T1000 (cell line): ENCODE results near the gene ANKRD23.

ENCODE experiments used
- DNase-seq: peaks from one replicate; lab custom pipeline; 2025; ENCODE audit warnings: mixed read lengths; lab: John Stamatoyannopoulos, UW

Gene ANKRD23

DNA sequence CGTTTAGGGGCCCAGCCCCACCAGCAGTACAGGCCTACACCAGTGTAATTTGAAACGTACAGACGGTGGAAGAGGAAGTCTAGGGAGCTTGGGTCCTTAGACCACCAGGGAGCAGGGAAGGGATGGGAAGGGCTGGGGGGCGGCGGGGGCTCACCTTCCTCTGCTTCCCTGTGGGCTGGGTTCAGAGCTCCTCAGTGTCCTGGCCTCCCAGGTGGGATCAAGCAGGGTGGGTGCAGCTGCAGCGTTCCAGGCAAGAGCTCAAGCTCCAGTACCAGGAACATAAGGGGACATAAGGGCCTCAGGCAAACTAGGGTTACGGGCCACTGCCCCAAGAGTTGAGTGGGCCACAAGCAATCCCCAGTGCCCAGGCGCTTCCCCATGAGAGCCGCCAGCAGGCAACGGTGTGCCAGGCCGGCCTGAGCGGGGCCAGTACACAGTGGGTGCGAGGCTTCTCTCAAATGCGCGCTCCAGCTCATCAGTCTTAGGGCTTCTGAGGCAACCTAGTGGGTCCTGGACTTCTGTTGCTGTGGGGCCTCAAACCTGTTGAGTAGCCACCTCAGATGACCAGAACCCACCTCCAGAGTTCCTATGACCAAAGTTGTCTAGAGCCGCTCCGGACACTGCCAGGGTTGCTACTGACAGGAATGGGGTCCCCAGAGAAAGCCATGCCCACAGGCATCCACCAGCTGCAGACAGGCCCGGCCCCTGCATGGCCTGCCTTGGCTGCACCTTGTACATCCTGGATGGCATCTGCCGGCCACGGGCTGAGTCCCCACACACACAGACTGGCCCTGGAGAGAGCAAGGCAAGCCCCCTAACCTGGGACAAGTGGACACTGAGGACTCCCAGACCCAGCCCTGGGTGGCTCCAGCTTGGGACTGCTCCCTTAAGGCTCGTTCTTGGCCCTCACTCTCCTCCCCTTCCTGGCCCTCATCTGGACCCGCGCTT lies 5.2 kb downstream of the ANKRD23 start:
- DNase-seq = no peak

DNA sequence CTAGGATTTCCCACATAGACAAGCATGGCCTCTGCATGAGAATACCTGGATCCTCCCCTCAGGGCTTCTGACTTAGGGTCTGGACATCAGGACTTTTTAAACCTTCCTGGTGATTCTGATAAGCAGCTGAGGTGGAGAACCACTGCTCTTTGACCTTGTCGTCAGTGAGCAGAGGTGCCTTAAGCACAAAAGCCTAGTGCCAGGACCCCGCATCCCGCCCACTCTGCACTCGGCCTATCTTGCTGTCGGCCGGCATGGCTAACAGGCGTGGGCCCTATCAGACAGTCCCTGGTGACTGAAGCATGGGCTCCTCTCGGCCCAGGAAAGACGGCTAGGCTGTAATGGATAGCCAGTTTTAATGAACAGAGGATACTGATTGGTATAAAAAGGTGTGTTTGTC lies 6.2 kb downstream of the ANKRD23 start:
- DNase-seq = no peak

DNA sequence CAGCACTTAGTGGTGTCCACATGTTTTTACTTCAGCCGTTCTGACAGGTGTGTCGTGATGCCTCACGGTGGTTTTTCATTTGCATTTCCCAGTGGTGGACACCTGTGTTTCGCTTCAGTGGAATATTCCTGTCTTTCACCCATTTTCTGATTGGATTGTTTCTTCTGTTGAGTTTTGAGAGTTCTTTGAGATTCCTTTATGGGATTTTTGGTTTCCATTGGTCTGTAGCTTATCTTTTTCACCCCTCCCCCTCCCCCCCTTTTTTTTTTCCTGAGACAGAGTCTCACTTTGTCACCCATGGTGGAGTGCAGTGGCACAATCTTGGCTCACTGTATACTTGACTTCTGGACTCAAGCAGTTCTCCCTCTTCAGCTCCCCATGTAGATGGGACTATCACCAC lies 8.0 kb downstream of the ANKRD23 start:
- DNase-seq = no peak

DNA sequence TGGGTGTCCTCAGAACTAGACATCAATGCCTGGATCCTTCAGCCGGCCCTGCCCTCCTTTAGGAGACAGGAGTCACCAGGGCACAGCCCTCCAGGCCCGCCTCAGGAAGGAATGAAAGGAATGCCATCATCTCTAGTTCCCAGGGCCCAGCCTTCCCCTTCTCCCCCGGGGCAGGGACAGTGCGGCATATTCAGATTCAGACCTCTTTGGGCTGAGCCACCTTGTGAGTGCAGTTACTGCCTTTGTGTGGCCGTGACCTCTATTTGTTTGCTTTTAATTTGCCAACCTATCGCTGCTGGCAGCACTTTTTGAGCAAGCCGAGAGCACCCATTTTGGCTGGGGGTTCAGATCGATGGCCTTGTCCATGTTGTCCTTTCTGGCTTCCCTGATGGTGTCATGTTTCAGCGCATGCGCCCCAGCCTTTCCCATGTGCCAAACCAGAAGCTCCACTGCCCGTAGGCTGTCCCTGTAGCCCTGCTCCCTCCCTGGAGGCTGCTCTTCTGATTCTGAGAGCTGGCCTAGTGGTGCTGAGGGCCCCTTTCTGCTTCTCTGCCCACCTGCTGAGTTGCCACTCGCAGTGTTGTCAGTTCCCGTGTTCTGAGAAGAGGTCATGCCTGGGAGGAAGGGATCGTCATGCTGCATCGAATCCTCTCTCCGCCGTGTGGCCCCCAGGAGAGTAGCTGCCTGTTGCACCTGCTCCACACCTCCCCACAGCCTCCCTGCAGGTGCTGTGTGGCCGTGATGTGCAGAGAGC lies 10.9 kb downstream of the ANKRD23 start:
- no peak for DNase-seq

DNA sequence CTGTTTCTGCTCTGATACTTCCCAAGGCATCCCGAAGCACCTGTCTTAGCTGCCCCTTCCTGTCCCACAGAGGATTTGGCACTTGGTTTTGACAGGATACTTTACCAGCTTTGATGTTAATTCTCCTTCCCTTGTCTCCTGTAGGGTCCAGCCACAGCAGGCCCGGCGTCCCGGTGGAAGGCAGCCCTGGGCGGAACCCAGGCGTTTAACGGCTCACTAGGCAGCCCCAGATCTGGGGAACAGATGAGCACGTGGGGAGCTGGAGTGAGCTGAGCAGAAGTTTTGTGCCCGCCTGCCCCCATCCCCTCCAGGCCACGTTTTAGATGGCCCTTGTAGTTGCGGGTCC lies 11.4 kb downstream of the ANKRD23 start:
- no peak for DNase-seq

DNA sequence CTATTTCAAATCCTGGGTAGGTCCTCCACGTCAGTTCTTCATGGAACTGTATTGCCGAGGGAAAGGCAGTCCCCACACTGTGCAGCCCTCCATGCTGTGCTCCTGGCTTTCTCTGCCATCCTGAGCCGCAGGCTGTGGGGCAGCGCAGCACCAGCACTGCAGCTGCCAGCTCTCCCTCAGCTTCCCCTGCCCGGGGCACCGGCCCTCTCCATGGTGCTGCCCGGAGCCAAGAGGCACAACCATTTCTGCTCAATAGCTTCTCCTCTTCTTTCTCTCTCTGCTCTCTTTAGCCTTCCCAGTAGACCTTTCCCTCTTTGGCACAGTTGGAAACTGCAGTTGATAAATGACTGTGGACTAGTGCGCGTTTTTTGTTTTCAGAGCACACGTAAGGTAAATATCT lies 12.1 kb downstream of the ANKRD23 start:
- no peak for DNase-seq

DNA sequence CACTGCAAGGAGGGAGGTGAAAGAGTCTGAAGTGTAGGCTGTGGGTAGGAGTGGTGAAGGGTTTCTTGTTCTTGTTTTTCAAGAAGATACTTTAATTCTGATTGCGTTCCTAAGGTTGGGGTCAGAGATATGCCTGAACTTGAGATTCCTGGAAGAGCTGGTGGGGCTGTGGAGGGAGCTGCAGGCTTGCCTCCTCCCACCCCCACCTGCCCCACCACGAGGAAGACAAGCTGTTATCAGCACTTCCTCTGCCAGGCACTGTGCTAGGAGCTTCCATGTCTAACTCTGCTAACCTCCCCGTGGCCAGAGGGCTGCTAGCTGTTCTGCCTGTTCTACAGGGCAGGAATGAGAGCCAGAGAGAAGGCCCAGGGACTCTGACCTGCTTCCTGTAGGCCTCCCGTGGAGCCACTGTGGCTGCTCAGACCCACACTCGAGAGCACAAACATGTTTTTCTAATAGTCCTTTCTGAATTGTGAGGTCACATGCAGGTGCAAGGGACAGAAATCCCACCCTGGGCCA lies 13.7 kb downstream of the ANKRD23 start:
- DNase-seq = no peak

DNA sequence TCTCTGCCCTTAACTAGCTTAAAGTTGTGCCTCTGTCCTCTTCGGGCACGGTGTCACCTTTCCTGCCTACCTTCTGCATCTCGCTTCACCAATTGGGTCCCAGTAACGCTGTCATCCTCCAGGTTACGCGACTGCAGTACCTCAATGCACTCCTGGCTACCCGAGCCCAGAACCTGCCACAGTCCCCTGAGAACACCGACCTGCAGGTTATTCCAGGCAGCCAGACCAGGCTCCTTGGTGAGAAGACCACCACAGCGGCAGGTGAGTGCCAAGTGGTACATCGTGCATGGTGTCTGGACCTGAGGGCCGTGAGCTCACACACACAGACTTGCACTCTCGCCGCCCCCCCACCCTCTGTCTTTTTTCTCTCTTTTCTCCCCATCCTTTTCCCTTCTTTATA lies 14.9 kb downstream of the ANKRD23 start:
- no peak for DNase-seq

DNA sequence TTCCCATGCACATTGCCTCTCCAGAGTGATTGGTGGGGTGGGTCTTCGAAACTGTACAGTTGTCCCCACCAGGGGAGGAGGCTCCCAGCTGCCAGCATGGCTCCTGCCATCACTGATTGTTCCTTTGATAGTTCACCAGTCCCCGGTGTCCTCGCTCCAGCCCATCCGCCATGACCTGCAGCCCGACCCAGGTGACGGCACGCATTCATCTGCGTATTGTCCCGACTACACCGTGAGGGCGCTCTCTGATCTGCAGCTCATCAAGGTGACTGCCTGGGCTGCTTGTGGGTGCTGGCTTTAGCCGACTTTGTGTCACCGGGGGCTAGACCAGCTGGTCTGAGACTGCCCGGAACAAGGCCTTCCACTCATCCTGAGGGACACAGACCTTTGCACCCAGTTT lies 15.4 kb downstream of the ANKRD23 start:
- no peak for DNase-seq

DNA sequence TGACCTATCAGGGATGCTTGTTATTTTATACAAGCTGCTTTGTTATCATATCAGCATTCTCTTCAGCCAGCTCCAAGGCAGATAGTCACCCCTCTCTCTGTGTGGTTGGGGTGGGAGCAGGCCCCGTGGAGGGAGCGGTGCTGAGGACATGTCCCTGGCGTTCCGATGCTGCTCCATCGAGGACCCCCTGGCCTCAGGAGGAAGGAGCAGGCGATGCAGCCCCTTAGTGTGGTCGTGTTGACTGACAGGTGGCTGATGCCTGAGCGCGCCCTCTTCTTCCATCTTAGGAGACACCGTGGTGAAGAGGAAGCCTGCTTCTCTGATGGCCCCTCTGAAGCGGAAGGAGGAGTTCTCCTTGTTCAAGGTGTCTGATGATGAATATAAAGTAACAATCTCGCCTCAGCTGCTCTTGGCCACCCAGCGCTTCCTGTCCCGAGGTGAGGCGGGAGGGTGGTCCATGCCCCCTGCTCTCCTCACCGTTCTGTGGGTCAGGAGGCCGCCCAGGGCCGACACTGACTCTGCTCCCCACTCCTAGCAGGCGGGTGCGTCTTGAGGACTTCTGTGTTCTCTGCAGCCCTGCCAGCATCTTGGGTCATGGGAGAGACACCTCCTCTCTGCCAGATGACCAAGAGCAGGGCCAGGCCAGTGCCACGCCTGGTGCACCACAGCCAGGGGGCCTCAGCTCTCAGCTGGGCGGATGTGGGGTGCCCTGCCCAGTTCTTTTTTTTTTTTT lies 17.1 kb downstream of the ANKRD23 start:
- no peak for DNase-seq

DNA sequence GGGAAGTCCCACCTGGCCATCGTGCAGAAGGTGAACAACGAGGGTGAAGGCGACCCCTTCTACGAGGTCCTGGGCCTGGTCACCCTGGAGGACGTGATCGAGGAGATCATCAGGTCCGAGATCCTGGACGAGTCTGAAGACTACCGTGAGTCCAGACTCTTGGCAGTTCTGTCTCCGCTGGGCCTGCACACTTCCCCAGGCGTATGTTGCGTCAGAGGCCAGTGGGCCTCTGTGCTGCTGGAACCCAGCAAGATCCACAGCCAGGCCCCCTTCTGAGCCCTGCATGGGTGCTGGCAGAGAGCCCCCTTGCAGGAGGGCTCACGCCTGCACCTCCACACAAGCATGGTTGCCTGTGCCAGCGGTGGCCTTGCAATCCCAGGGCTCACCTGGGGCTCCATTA lies 18.8 kb downstream of the ANKRD23 start:
- no peak for DNase-seq

DNA sequence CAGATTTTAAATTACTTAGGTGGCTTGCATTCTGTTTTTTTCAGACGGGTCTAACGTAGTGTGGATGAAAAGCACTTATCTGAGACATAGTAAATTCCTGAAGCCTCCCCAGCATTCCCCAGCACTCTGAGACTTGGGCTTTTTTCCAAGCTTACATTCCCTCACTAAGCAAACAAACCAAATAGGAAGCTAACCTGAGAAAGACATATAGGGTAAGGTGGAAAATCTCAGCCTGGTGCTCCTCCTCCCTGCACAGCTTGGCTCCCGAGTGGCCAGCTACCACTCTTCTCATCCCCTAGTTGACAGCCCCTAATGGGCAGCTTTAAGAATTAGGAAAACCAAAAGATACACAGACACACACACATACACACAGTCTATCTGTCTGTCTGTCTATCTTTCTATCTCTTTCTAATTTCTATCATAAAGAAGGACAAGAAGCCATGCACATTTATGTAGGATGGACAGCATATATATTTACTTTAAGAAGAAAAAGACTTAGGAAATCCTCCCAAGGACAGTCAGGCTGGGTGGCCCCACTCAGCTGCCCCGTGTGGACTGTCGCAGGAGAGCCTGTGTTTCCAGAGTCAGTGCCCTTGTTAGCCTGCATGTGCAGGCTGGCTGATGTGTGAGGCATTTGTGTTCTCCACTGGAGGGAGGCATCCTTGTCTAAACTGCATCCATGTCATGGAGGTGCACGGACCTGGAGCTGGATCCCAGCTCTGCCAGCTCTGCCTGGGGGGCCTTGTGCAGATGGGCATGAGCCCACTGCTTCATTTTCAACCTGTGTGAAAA lies 19.5 kb downstream of the ANKRD23 start:
- no peak for DNase-seq

DNA sequence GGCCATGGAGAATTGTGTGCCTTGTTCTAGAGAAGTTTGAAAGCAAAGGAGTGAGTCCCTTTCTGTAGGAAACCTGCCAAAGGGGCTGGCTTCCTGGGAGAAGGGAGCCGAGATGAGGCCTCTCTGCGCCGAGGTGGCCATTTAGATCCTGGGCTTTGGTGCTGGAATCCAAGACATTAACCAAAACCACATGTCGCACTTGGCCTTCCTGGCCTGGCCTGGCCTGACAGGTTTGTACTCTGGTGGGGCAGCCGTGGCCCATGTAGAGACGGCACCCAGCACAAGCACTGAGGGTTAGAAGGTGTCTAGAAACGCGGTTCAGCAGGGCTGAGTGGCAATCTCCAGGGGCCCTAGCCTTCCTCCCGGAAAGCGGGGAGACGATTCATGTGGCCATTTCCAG lies 20.6 kb downstream of the ANKRD23 start:
- no peak for DNase-seq

DNA sequence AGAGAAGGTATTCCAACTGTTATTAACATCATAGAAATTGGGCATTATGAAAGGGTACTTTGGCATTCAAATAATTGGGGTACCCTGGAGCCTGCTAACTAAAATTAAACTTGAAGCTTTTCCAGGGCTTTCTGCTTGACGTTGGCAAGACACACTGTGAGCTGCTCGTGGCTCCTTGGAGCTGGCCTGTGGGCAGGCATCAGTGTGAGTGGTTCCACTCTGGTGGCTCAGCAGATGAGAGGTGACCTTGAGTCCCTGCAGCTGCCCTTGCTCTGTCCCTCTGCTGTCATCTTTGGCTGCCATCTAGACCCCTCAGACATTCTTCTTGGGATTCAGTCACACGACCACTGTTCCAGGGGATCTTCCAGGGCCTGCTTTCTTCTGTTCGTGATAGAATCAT lies 21.0 kb downstream of the ANKRD23 start:
- DNase-seq = no peak

DNA sequence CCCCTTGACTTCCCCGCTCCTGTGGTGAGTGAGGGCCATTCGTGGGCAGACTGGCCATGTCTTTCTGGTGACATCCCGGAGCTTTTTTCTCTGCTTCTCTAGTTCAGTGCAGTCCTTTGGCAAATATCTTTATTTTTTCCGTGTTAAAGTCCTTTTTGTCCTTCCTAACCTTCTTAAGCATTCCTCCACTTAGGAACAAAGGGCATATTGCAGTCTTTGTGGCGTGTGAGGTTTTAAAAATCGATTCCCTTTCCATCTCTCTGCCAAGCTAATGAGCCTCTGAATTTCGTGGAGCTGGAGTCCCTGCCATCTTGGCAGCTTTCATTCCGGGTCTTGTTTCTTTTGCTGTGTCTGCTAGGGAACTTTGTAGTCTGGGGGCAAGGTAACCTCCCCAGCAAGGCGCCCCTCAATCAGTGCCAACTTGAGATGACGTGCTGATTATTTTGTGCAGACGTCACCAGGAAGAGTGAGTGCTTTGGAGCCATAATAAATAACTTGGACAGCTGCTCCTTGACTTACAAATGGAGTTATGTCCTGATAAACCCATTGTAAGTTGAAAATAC lies 22.6 kb downstream of the ANKRD23 start:
- DNase-seq = no peak

DNA sequence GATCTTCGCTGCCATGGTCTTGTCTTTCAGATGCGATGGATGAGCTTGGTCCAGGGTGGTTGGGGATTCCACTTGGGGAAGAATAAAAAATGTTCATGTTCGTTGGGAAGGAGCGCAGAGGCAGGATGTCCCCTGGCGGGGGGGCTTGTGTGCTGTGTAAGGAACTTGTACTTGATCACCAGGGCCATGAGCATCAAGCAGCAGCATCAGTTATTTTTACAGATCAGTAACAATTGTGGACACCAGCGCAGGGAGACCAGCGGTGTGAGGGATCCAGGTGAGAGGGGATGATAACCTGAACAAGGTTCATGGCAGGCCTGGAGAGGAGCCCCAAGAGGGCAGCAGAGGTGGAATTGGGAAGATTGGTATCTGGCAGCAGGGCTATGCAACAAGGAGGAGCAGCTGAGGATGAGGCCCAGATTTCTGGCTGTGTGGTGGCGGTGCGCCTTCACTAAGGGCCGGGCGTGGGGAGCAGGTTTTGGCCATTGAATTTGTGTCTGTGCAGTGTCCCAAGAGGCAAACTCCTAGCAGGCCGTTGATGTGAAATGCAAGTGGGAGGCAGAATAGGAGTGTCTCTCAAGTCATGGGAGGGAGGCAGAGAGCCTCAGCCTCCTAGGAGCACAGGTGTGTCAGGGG lies 23.8 kb downstream of the ANKRD23 start:
- DNase-seq = no peak

DNA sequence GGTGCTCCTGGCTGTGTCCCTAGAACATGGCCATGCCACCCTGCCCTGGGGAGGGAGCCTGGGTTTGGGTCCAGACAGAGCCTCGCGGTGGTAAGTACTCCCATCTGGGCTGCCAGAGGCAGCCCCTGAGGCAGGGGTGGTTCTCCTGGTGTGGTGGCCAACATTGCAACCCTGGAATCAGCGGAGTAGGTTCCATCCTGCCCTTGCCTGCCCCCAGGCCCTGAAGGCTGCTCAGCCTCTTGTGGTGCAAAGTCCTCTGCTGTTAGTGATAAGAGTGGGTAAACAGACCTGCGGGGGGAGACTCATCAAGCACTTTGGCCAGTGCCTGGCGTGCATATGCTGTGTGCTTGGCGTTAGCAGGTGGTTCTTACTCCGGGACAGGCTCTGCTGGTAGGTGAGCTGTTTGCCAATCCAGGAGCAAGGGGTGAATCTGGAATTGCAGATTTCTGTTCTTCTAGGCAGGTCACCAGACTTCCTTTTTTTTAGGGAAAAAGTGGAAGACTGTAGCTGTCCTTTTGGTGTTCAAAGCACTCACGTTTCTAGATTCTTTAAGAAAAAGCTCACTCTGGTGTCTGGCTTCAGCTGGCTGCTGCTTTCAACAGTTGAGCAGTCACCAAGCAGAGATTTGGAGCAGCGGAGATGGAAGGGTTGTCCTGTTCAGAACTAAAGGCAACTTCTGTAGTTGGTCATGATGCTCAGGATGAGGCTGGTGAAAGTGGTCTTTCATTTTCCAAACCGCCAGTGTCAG lies 24.5 kb downstream of the ANKRD23 start:
- no peak for DNase-seq

DNA sequence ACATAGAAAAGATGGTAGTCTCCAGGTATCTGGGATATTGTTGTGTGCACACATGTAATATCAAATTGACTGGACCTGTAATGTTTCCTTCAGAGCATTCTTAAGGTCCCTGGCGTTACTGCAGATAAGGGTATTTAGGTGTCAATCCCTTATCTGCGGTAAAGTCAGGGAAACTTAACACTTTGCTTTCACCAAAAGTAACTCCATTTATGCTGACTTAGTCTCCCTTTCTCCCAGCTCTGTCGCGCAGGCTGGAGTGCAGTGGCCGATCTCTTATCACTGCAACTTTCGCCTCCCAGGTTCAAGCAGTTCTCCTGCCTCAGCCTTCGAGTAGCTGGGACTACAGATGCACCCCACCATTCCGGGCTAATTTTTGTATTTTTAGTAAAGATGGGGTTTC lies 25.9 kb downstream of the ANKRD23 start:
- DNase-seq = no peak

DNA sequence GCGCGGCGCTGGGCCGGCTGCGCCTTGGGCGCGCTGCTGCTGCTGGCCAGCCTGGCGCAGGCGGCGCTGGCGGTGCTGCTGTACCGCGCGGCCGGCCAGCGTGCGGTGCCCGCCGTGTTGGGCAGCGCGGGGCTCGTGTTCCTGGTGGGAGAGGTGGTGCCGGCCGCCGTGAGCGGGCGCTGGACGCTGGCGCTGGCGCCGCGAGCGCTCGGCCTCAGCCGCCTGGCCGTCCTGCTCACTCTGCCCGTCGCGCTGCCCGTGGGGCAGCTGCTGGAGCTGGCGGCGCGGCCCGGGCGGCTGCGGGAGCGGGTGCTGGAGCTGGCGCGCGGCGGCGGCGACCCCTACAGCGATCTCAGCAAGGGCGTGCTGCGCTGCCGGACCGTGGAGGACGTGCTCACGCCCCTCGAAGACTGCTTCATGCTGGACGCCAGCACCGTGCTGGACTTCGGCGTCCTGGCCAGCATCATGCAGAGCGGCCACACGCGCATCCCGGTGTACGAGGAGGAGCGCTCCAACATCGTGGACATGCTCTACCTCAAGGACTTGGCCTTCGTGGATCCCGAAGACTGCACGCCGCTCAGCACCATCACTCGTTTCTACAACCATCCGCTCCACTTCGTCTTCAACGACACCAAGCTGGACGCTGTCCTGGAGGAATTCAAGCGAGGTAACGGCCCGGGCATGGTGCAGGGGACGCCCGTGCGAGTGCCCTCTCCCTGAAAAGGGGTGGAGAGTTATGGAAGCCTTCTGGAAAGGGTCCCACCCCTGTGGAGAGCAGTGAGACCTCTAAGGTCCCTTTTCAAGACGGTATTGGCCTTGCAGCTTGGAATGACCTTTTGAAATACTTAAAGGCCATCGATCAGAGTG lies 26.8 kb downstream of the ANKRD23 start:
- DNase-seq = no peak
